GM10266 (cell line): ENCODE data around the gene XXYLT1.

ENCODE experiments used
- DNase-seq: peaks from one replicate; pipeline ENCODE4 v3.0.0; 2012; ENCODE audit errors: extremely low spot score
- CTCF ChIP-seq: IDR thresholded peaks from 2 replicates; pipeline ENCODE4 v1.5.1; 2012; ENCODE audit warnings: mild to moderate bottlenecking, low read depth; ENCODE audit not compliant: control insufficient read depth, insufficient read depth; ENCODE audit errors: missing control alignments

Gene XXYLT1

GRCh38 chr3:195209083-195209846 is 61.7 kb downstream of the XXYLT1 start:
- no peak for DNase-seq
- TF ChIP-seq CTCF = no peak

- no peak for DNase-seq
- no peak for TF ChIP-seq CTCF
These were observed 62.3 kb downstream of the XXYLT1 start for GRCh38 chr3:195208631-195209030.

DNA sequence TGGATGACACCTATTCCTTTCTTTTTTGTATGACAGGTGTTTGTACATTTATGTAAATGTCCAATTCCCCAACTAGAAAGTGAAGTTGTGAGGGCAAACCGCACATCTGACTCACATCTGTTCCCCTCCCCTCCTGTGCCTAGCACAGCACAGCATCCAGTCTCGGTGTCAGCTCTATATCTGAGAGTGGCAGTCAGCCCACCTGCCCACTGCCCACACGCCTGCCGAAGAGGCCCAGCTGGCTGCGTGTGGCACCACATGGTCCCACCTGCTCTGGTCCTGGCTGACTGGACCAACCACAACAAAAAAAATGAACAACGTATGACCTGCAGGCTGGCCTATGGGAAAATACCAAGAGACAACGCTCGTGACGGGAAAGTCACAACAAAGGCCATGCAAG is 62.8 kb downstream of the XXYLT1 start:
- no peak for TF ChIP-seq CTCF
- peak; percentile 67 for DNase-seq

DNA sequence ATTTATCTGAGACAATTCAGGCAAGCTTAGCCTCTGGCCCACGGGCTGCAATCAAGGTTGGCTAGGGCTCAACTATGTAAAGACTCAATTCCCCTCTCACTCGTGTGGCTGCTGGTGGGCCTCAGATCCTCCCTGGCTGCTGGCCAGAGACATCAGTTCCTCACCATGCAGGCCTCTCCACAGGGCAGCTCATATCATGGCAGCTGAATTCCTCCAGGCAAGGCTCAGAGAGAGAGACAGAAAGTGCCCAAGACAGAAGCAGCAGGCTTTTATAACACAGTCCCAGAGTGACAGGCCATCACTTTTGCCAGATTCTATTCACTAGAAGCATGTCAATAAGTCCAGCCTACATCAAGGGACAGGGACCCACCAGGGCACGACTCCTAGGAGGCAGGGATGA is 63.2 kb downstream of the XXYLT1 start:
- DNase-seq = no peak
- TF ChIP-seq CTCF = no peak

DNA sequence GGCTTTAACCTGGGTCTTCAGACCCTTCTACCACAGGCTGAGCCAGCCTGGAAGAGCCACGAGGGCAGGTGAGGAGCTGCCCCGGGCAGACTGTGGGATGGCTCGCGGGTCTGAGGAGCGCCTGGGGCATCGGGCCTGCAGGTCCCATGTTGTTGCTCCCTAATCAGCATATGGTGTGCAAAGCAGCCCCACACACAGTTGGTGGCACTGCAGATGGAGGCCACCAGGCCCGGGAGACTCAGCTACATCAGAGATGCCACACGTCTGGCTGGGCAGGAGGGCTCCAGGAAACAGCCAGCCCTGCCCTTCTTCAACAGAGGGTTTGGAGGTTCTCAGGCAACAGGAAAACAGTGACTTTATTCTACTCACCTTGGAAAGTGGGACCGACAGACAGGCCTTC is 63.9 kb downstream of the XXYLT1 start:
- DNase-seq = no peak
- TF ChIP-seq CTCF = no peak

DNA sequence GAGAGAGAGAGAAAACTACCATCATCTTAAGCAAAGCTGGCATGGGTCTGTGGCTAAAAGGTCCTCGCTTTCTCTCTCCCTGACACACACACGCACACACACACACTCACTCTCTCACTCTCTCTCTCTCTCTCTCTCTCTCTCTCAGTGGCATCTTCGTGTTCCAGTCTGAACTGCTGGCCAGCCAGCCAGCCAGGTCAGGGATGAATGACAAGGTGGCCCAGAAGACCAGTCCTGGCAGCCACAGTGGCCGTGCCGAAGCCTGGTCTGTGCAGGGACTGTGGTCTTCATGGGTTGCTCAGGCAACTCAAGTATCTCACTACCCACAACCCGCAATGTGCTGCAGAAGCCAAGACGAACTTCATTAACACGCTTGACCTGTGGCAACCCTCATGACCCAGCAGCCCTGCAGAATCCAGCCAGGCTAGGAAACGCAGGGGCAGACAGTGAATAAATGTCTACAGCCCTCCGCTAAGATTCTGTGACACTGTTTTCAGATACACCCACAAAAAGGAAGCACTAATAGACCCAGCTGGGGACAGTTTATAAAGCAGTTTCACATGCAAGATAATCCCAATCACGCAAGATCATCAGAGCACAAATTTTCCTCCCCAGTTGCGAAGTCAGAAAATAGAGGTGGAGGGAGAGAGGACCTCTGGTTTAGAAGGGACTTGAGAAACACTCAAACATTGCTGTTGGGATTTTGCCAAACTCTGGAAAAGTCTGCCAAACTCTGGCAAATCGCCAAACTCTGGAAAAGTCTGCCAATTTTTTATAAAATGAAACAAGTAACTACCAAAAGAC is 66.4 kb downstream of the XXYLT1 start:
- TF ChIP-seq CTCF = no peak
- peak; percentile 47 for DNase-seq

GRCh38 chr3:195203606-195204005 is 67.4 kb downstream of the XXYLT1 start:
- TF ChIP-seq CTCF = no peak
- DNase-seq = no peak
